Fibroblast of skin of abdomen (primary cell): ENCODE measurements around the gene ATP5F1E.
"Not testable (repeated sequence)": the region's sequence is repeated elsewhere in the genome, so short reads cannot be mapped to it uniquely, and the experiment has no call there.

Experiments
- DNase-seq: peaks from one replicate; pipeline ENCODE4 v3.0.0-alpha.2; 2013

The ATP5F1E gene

GRCh38 chr20:59019217-59019616, 12.9 kb downstream of the ATP5F1E start, which contains the start of gene TUBB1:
TUBB1 (plus strand) TSS chr20:59019429; CDS start chr20:59019523, 94 bp downstream.
- DNase-seq, result no peak

DNA sequence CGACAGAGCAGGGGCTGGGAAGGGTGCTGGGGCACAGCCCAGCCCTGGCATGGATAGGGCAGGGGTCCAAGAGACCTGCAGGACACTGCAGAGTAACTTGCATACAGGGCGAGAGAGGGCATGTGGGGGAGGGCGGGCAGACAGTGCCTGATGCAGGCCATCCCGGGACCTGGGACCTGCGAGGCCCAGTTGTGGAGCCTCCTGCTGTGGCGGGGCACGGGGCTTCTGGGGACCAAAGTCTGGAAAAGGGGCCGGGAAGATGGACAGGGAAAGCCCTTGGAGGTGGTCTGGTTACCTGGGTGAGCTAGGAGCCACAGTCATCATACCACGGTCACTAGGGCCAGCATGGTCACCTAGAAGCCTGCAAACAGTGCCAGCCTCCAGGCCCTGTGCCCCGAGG, 13.3 kb downstream of the ATP5F1E start:
- DNase-seq, result no peak

GRCh38 chr20:59017493-59018231, 14.5 kb downstream of the ATP5F1E start:
- DNase-seq, result no peak

DNA sequence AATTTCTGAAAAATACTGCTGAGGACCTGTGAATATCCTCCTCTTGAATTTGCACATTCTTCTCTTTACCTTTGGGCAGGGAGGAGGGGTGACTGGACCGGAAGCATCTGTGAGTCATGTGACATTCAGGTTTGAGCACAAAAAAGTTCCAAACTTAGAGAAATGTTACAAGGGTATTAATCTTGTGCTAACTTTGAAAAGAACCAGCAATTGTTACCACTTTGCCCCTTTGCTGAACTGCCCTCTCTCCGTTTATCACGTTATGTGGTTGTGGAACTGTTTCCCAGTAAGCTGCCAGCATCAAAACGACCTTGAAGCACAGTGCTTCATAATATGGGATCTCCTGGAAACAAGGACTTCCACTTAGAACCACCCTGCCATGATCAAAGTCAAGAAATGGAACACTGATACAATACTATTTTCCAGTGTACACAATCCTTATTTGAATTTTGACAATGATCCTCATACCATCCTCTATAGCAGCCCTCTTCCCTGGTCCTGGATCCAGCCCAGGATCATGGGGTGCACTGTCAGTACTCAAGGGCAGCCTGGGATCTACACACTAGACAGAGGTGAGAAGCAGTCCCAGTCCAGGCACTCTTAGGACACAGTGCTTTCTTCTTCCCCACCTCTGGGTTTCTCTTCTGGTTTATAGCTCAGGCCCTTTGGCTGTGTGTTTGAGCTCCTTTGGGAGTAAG, 15.2 kb downstream of the ATP5F1E start:
- DNase-seq, result no peak

DNA sequence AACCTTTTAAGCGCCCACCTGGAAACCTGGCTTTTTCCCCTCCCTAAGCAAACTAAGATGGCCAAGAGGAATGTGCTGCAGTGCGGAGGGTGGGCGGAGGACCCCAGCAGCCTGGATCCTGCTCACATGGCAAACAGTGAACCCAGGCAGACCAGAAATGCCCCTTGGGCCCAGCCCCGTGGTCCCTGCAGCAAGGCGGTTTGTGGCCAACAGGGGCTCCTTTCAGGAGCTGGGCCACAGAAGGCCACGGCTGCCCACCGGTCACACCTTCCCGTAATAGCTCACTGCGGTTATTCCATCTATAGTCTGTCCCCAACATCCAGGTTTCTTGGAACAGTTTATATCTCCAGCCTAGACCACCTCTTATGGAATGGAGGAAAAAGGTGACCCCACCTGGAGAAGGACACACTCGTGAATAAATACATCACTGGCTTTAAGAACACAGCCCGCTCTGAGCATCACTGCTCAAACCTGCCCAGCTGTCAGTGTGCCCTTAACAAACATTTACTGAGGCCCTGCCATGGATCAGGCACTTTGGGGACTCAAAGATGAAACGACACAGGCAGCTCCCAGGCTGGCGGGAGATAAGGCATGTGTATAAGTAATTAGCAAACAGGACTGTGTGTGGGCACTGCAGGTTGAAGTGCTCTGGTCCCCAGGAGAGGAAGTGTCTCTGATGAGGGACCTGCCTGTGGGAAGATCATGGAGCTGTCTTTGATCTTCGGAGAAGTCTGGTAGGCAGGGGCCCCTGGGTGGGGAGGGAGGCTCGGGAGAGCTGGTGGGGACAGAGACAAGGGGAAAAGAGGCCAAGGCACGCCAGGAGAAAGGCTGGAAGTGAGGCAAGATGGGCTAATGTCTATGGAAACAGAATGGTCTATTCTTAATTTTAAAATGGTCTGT, 16.1 kb downstream of the ATP5F1E start:
- no peak for DNase-seq

GRCh38 chr20:59015411-59015810, 16.7 kb downstream of the ATP5F1E start:
- no peak for DNase-seq

DNA sequence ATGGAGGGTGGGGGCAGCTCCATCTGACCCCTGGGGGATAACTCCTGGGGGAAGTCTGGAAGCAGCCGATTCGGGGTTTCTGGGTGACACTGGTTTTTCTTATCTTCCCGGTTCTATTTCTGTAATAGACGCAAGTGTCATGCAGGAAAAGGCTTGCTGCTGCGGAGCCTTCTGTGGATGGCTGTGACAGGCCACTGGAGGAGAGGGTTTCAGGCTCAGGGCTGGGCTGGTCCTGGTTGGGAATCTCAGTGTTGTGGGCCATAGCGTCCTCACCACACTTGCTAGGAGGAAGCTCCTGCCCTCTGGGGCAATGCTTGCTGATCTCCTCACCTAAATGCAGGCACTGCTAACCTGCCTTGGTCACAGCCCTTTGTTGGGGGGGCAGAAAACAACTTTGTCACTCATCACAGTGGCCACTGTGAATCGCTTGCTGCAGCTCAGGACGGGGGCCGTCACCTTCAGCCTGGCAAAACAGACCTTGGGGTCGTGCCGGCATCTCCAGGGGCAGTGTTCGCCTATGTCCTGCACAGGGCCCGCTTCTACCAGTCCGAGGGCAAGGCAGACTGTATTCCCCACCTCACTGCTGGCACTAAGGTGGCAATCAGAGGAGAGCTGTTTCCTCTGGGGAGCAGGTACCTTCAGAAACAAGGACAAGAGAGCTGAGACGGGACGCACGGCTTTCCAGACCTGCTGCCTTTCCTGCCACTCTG, 17.3 kb downstream of the ATP5F1E start:
- DNase-seq, result no peak

DNA sequence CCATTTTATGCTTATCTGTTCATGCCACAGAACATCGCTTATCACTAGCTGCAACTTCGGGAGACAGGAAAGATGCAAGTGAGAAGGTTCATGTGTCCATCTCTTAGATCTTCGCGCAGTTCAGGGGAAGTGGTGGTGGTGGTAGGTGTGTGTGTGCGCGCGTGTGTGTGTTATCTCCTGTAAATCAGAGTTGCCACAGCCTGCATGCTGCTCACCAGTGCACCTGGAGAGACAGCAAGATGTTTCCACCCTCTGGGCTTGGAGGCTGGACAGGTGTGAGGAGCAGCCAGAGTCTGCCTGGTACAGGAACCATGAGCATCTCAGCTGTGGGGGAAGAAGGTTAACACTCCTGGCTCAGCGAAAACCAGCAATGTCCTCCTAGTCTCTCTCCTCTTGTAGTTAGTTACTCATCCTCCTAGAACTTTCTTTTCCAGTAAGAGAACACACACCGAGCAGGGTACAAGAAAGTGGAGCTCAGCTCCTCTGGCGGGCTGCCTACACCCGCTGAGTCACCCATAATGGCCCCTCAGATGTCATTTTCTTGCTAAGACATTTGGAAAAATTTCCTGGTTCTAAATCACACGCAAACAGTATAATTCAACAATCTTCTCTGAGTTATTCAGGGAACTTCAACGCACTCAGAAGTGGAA, 18.1 kb downstream of the ATP5F1E start:
- no peak for DNase-seq

DNA sequence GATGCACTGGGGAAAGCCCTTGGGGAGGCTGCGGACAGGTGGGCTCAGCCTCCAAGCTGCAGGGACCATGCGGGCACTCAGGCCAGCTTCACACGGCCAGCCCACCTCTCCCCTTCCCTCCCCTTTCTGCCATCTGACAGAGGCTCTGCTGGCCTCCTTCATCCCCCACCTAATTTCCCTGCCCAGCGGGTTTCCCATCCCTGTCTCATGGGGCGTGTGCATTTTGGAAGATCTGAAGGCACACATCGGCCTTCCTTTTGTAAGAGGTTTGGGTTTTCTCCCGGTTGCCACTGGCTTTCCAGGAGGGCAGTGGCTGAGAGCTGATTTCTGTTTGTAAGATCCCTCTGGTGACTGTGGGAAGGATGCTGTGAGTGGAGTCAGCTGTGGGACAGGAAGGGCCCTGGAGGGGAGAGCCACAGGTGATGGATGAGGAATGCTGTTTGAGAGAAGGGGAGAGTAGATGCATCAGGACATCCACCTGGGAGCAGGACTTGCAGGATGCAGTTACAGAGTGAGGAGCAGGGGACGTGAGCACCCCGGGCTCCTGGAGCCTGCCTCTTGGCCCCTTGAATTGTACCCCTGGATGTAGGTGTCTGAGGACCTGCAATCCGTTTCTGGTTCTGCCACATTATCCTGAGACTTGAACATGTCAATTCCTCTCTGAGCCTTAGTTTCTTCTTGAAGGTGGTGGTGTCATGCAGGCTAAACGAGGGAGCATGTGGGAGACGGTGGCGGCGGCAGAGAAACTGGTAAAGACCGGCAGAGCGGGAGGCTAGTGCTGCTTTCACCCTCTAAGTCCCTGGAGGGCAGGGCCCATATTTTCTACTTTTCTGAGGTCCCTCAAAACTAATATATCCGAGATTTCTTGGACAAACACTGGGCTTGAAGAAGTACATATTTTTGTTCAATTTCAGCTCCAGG, 18.8 kb downstream of the ATP5F1E start:
- no peak for DNase-seq

DNA sequence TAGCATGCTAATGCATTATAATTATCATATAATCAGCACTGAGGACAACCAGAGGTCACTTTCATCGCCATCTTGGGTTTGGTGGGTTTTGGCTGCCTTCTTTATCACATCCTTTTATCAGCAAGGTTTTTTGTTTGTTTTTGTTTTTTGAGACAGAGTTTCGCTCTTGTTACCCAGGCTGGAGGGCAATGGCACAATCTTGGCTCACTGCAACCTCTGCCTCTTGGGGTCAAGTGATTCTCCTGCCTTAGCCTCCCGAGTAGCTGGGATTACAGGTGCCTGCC, 20.3 kb downstream of the ATP5F1E start:
- not testable (repeated sequence) for DNase-seq

GRCh38 chr20:59010995-59011873, 20.9 kb downstream of the ATP5F1E start:
- peak; percentile 92 for DNase-seq

GRCh38 chr20:59010321-59010994, 21.7 kb downstream of the ATP5F1E start:
- DNase-seq, result no peak

GRCh38 chr20:59008715-59009336, 23.3 kb downstream of the ATP5F1E start:
- DNase-seq, result no peak

DNA sequence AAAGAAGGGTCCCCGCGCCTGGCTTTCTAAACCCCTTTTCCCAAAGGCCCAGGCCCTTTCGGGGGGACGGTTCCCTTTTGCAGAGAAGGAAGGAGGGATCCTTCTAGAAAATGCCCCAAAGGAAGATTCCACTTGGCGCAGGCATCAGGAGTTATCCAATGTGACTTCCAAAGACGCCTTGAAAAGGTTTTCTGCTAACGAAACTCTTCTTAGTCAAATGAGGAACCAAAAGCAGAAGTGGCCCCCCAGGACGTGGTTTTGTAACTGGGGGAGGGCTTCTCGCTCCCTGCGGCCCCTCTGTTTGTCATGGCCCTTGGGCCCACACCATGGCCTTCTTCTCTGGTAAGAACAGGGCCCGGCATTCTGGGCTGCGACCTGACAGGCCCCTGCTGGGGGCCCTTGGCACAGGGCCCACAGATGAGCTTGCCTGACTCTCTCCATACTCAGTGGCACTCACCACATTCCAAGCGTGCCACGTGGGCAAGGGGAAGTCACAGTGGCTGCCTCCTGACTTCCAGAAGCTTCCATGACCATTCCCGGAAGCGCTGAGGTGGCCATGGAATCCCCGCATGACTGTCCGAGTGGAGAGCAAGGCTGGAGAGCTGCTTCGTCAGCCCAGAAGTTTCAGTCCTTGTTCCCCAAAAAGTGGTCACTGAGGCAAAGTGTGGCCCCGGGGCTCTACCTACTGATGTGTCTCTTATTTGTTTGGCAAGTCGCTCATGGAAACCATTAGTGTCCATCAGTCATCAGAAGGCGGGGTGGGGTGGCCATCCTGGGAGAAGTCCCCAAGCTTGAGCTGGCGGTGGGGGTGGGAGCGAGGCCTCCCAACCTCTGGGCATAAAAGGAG, 24.2 kb downstream of the ATP5F1E start:
- DNase-seq, result no peak

GRCh38 chr20:59006864-59007664, 25.1 kb downstream of the ATP5F1E start, which contains the start of gene CTSZ:
CTSZ (minus strand) TSS chr20:59007254; CDS start chr20:59007128, 126 bp downstream.
- DNase-seq, result peak; percentile 40

- no peak for DNase-seq
These were observed 25.8 kb downstream of the ATP5F1E start for GRCh38 chr20:59006167-59006863.
